ENCODE results near the gene CCDC33.

The CCDC33 gene

GRCh38 chr15:74262151-74262550 lies 26.0 kb downstream of the CCDC33 start:
- no peak for ATAC-seq
- TF ChIP-seq, protein P1, sequence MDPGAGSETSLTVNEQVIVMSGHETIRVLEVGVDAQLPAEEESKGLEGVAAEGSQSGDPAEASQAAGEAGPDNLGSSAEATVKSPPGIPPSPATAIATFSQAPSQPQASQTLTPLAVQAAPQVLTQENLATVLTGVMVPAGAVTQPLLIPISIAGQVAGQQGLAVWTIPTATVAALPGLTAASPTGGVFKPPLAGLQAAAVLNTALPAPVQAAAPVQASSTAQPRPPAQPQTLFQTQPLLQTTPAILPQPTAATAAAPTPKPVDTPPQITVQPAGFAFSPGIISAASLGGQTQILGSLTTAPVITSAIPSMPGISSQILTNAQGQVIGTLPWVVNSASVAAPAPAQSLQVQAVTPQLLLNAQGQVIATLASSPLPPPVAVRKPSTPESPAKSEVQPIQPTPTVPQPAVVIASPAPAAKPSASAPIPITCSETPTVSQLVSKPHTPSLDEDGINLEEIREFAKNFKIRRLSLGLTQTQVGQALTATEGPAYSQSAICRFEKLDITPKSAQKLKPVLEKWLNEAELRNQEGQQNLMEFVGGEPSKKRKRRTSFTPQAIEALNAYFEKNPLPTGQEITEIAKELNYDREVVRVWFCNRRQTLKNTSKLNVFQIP (CRISPR knock-in tag; IDR thresholded peaks at IDR 0.05; ENCODE audit: borderline replicate concordance, low read depth): no peak
- TF ChIP-seq, protein P2, sequence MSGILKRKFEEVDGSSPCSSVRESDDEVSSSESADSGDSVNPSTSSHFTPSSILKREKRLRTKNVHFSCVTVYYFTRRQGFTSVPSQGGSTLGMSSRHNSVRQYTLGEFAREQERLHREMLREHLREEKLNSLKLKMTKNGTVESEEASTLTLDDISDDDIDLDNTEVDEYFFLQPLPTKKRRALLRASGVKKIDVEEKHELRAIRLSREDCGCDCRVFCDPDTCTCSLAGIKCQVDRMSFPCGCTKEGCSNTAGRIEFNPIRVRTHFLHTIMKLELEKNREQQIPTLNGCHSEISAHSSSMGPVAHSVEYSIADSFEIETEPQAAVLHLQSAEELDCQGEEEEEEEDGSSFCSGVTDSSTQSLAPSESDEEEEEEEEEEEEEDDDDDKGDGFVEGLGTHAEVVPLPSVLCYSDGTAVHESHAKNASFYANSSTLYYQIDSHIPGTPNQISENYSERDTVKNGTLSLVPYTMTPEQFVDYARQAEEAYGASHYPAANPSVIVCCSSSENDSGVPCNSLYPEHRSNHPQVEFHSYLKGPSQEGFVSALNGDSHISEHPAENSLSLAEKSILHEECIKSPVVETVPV (CRISPR knock-in tag; IDR thresholded peaks at IDR 0.05): no peak
- no peak for TF ChIP-seq CSDC2 (CRISPR knock-in tag; IDR thresholded peaks at IDR 0.05)
- no peak for TF ChIP-seq ISL1 (CRISPR knock-in tag; IDR thresholded peaks at IDR 0.05)
- TF ChIP-seq BACH2 (CRISPR knock-in tag; IDR thresholded peaks at IDR 0.05; ENCODE audit: borderline replicate concordance): no peak
- TF ChIP-seq GLIS3 (CRISPR knock-in tag; IDR thresholded peaks at IDR 0.05): no peak
- TF ChIP-seq RARB (CRISPR knock-in tag; IDR thresholded peaks at IDR 0.05): no peak
- TF ChIP-seq PATZ1 (CRISPR knock-in tag; IDR thresholded peaks at IDR 0.05; ENCODE audit: borderline replicate concordance): no peak
- TF ChIP-seq TOX (CRISPR knock-in tag; IDR thresholded peaks at IDR 0.05; ENCODE audit: borderline replicate concordance): no peak
- no peak for TF ChIP-seq ARNTL (CRISPR knock-in tag; IDR thresholded peaks at IDR 0.05; ENCODE audit: borderline replicate concordance, low read depth)
- no peak for TF ChIP-seq ZNF8 (CRISPR knock-in tag; IDR thresholded peaks at IDR 0.05)
- TF ChIP-seq, protein P3, sequence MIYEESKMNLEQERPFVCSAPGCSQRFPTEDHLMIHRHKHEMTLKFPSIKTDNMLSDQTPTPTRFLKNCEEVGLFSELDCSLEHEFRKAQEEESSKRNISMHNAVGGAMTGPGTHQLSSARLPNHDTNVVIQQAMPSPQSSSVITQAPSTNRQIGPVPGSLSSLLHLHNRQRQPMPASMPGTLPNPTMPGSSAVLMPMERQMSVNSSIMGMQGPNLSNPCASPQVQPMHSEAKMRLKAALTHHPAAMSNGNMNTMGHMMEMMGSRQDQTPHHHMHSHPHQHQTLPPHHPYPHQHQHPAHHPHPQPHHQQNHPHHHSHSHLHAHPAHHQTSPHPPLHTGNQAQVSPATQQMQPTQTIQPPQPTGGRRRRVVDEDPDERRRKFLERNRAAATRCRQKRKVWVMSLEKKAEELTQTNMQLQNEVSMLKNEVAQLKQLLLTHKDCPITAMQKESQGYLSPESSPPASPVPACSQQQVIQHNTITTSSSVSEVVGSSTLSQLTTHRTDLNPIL (CRISPR knock-in tag; IDR thresholded peaks at IDR 0.05; ENCODE audit: low read depth): no peak
- TF ChIP-seq ZNF70 (CRISPR knock-in tag; IDR thresholded peaks at IDR 0.05): no peak

DNA sequence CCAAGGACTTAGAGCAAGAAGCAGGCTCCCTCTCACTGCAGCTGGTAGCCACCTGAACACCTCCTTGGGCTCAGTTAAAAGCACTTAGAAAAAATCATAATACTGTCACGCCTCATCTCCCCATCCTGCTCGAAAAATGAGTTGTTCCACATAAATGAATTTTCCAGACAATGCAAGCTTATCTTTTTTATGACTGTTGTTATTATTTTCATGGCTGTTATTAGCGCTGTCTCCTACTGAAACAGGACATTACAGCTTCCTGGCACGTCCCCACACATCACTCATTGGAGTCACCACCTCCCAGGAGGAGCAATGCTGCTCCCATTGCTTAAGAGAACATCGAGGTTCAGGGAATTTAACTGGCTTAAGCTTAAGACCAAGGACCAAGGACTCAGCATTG lies 26.5 kb downstream of the CCDC33 start:
- ATAC-seq: no peak
- TF ChIP-seq ARNTL (CRISPR knock-in tag; IDR thresholded peaks at IDR 0.05; ENCODE audit: borderline replicate concordance, low read depth): no peak
- no peak for TF ChIP-seq TSHZ2 (CRISPR knock-in tag; IDR thresholded peaks at IDR 0.05)
- TF ChIP-seq TCF4 (CRISPR knock-in tag; IDR thresholded peaks at IDR 0.05; ENCODE audit: borderline replicate concordance): 0 out of 2 replicates have a peak, but pooled peaks have one; percentile 12
- no peak for TF ChIP-seq ZNF565 (CRISPR knock-in tag; conservative IDR thresholded peaks at IDR 0.05; ENCODE audit: low read depth)
- TF ChIP-seq GLIS3 (CRISPR knock-in tag; IDR thresholded peaks at IDR 0.05): no peak

DNA sequence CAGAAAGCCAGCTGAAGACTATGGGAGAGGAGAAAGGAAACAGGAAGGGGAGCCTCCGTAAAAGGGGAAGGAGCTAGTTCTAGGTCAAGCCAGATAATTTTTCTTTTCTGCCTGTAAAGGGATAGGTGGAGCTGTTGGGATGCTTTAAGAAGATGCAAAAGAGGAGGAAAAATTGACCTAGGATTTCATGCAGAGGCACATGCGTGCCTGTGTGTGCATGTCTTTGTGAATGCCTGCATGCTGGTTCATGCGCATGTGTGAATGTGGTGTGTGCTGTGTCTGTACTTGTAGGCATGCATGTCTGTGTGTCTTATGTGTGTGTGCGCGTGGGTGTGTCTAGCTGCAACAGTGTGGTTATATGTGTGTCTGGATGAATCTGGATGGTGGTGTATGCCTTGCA lies 27.3 kb downstream of the CCDC33 start:
- no peak for ATAC-seq
- TF ChIP-seq ZC3H10 (CRISPR knock-in tag; IDR thresholded peaks at IDR 0.05): no peak
- TF ChIP-seq SNAI2 (CRISPR knock-in tag; IDR thresholded peaks at IDR 0.05): no peak
- TF ChIP-seq BACH2 (CRISPR knock-in tag; IDR thresholded peaks at IDR 0.05; ENCODE audit: borderline replicate concordance): no peak
- TF ChIP-seq OSR1 (CRISPR knock-in tag; IDR thresholded peaks at IDR 0.05): no peak
- no peak for TF ChIP-seq ISL1 (CRISPR knock-in tag; IDR thresholded peaks at IDR 0.05)
- no peak for TF ChIP-seq ESRRG (CRISPR knock-in tag; IDR thresholded peaks at IDR 0.05)
- no peak for TF ChIP-seq ZFP3 (CRISPR knock-in tag; IDR thresholded peaks at IDR 0.05)
- no peak for TF ChIP-seq ZFP30 (CRISPR knock-in tag; IDR thresholded peaks at IDR 0.05)
- no peak for TF ChIP-seq GLIS3 (CRISPR knock-in tag; IDR thresholded peaks at IDR 0.05)
- no peak for TF ChIP-seq RARB (CRISPR knock-in tag; IDR thresholded peaks at IDR 0.05)
- TF ChIP-seq, protein P3 (CRISPR knock-in tag; IDR thresholded peaks at IDR 0.05; ENCODE audit: low read depth): no peak
- TF ChIP-seq, protein P2 (CRISPR knock-in tag; IDR thresholded peaks at IDR 0.05): no peak
- TF ChIP-seq PPARA (CRISPR knock-in tag; IDR thresholded peaks at IDR 0.05; ENCODE audit: borderline replicate concordance): no peak
- no peak for TF ChIP-seq ZNF8 (CRISPR knock-in tag; IDR thresholded peaks at IDR 0.05)
- TF ChIP-seq ZNF70 (CRISPR knock-in tag; IDR thresholded peaks at IDR 0.05): no peak
- no peak for TF ChIP-seq TSHZ2 (CRISPR knock-in tag; IDR thresholded peaks at IDR 0.05)

Measured in SK-N-SH treated with all-trans-retinoic acid at 6 μM for 48 hours (cell line).